HG02943 (cell line): ENCODE measurements around the gene TNIP2.

Source experiments
- ATAC-seq: cut with Tn5 transposase; IDR thresholded peaks from one replicate; pipeline ENCODE4 v1.9.1; 2021; ENCODE audit warnings: mild to moderate bottlenecking, low read depth, moderate library complexity; ENCODE audit not compliant: unreplicated experiment

Gene TNIP2

DNA sequence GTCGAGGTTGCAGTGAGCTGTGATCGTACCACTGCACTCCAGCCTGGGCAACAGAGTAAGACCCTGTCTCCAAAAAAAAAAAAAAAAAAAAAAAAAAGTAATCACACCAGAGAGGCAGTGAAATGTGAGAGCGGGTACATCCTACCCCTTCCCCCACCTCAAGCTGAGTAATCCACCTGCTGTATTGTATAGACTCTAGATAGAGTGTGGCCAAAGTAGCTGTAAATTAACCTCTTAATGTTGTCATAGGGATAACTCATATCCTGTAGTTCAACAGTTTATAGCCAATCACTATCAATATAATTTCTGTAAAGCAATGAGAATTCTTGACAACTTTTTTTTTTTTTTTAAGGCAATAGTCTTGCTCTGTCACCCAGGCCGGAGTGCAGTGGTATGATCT is 30.8 kb downstream of the TNIP2 start:
- ATAC-seq = no peak

DNA sequence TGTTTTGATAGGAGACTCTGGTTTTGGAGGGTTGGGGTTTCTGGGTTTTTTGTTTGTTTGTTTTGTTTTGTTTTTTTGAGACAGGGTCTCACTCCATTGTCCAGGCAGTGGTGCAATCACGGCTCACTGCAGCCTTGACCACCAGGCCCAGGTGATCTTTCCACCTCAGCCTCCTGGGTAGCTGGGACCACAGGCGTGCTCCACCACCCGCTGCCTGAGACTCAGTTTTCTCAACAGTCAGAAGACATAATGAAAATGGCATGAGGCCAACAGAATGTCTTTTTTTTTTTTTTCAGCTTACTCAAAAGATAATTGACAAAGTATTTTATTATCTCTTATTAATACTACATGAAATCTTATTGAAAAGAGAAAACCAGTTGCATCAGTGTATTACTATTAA is 32.4 kb downstream of the TNIP2 start:
- no peak for ATAC-seq

DNA sequence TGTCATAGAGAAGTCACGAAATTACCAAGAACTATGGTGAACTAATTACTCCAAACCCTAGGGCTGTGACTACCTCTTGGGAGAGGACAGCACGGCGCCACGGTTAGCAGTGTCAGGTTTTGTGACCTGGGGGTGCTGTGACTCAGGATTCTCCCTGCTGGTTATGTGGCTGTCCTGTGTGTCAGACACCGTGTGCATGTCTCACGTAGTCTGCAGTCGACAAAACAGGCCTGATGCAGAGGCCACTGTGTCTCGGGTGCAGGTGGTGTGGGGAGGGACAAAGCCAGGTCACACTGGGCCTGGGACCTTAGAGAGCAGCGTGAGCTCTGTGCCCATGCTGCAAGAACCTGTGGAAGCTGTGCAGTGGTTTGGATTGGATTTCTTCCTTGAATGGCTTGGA is 34.1 kb downstream of the TNIP2 start:
- ATAC-seq = no peak

DNA sequence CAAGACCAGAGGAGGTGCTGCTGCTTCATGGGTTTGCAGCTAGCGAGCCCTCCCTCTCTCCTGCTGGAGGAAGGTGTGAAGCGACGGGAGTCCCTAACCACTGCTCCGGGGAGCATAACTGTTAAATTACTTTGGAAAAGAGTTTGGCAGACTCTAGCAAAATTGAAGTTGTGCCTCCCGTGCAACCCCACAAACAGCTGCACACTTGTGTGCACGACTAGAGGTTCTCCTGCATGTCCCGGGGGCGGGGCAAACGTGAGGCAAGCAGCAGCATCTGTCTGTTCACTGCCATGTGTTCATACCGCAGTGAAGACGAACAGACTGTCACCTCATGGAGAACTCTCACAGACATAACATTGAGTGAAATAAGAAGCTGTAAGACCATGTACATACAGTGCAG is 34.5 kb downstream of the TNIP2 start:
- ATAC-seq = no peak

DNA sequence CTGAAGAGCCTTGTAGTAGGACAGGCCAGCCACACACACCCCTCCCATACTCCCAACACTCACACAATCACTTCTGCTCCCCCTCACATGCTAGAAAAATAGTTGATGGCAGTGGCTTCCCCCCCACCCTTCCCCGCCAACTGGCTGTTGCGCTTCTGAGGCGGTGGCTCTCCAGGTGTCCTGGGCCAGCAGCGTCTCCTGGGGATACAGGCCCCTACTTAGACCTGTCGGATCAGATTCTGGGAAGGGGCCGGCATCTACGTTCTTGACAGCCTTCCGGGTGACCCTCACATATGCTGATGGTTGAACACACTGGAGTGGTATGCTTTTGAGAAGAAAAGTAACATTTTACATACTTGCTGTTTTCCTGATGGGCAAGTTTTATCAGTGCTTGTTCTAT is 39.9 kb downstream of the TNIP2 start:
- no peak for ATAC-seq

DNA sequence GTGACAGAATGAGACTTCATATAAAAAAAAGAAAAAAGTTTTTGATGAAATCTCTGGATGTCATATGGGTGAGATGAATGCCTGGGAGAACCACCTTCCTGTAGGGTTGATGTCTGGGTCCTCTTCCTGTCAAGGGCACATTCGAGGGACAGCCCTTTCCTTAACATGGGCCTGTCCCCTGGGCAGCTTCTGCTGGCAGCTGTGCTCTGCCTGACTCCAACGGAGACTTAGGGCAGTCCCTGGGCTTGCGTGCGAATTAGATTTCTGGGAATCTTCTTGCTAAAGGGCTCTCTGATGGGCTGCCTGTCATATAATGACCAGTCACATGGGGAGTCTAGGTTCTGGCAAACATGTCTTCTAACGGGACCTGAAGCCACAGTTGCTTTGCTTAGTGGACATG is 40.7 kb downstream of the TNIP2 start:
- no peak for ATAC-seq

DNA sequence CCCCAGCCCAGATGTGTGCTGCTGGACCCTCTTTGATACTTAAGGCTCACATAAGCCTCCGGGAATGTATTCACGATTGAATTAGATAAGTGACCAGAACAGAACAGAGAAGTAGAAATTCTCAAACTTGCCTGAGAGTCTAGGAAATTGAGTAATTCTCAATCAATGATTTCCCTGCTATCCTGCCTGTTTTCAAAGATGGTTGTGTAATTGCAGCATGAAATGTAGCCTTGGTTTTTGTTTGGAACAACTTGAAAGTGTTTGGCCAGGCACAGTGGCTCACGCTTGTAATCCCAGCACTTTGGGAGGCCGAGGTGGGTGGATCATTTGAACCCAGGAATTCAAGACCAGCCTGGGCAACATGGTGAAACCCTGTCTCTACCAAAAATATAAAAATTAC is 41.2 kb downstream of the TNIP2 start:
- ATAC-seq = no peak

DNA sequence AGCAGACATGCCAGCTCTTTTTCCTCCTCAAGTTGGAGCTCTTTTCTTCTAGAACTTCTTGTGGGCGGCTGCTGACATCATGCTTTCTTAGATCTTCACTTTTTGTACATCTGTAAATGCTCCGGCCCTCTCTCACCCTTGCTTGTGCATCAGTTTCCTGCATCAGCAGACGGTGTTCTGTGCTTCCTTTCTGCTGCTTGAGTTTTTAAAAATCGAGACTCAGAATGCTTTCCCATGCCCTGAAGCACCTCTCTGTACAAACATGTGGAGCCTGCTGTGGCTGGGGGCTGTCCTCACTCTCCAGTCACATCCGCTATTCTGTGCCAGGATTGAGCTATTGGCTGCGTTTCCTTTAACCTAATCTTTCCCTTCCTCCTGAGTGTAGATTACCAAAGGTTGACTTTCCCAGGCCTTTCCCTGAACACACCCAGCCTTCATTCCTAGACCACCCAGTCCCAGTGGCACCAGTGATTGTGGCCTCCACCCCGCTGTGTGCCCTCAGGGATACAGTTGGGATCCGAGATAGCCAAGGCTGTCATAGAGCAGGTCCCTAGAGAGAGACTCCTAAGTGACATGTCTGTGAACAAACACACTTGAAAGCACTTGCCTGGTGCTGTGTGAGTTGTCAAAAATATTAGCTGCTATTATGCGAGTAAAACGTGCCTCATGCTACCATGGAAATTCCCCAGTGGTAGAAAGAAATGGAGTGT is 41.9 kb downstream of the TNIP2 start:
- no peak for ATAC-seq

DNA sequence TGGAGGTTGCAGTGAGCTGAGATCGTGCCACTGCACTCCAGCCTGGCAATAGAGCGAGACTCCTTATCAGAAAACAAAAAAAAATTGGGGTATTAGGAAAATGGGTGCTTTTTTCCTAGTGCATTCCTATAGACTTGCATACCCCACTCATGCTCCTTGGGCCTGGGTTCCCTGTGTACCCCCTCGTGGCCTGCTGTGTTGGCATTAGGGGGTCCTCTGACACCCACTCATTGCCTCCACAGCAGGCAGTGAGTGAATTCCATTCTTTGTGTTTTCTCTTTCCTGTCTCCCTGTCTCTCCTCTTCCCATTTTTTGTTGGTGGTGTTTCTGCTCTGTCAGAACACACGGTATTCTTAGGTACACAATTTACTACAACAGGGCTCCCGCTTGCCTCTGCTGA is 42.8 kb downstream of the TNIP2 start:
- no peak for ATAC-seq

DNA sequence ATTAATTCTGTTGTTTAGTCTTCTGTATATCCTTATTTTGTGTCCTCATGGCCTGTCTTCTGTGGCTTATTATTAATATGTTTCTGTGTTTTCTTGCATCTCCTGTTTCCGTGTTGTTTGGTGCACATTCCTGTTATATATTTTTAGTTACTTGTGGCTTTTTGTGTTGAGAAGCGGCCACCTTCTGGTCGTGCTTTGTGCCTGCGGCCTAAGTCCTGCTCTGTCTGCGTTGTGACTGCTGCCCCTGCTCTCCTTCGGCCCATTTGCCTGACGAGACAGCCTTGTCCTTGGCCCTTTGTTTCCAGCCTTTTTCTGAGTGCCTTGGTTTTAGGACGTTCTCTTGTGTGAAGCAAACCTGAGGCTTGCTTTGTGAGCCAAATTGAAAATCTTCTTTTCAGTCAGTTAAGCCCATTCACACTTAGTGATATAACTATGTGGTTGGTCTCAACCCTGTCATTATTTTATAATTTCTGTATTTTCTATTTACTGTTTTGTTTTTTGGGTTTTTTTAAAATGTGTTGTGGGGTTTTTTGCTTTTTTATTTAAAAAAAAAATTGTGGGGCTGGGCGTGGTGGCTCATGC is 43.8 kb downstream of the TNIP2 start:
- ATAC-seq = no peak

DNA sequence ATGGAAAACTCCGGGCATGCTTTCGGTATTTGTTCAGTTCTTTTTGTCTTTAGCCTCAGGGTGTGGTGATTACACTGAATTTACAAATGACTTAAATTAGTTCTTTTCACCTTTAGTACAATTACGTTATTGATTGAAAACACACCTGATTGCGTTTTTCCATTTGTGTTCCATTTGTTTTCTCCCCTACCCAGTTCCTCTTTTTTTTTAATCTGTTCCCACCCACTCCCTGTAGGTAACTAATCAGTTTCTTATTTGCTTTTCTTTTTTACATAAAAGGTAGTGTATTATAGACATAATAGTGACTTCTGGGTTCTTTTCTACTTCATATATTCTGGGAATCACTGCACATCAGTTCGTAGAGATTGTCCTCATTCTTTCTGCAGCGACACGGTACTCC is 53.4 kb downstream of the TNIP2 start:
- no peak for ATAC-seq

DNA sequence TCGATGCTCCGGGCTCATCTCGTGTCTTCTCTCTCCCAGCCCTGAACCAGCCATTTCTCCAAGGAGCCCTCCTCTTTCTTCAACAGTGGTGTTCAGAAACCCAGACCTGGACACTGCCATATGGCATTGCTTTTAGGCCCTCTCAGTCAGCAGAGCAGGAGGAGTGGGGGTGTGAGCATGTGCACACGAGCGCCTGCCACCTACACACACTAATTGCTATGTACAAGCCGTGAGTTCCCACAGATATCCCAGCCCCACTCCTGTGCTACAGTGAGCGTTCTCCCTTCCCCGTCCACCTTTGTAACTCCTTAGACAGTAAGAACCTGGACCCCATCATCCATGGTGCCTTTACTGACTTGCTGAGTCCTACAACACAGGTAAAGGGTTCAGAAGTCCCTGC is 53.8 kb downstream of the TNIP2 start:
- no peak for ATAC-seq

DNA sequence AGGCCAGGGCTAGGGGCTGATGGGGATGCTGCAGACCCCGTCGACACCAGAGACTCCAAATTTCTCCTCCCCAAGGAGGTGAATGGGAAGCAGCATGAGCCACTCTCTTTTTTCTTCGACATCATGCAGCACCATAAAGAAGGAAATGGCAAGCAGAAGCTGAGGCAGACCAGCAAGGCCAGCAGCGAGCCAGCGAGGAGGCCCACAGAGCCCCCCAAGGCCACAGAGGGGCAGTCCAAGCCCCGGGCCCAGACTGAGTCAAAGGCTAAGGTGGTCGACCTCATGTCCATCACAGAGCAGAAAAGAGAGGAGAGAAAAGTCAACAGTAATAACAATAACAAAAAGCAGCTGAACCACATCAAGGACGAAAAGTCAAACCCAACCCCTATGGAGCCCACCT is 56.1 kb downstream of the TNIP2 start:
- no peak for ATAC-seq

DNA sequence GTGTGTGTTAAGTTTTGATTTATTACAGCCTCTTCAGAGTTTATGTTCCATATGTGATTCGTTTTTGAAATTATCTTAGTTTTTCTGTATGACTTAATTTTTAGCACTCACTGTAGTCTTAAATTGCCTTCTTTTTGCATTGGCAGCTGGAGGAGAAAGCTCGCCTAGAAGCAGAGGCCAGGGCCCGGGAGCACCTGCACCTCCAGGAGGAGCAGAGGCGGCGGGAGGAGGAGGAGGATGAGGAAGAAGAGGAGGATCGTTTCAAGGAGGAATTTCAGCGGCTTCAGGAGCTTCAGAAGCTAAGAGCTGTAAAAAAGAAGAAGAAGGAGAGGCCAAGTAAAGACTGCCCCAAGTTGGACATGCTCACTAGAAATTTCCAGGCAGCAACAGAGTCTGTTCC is 56.6 kb downstream of the TNIP2 start:
- no peak for ATAC-seq

DNA sequence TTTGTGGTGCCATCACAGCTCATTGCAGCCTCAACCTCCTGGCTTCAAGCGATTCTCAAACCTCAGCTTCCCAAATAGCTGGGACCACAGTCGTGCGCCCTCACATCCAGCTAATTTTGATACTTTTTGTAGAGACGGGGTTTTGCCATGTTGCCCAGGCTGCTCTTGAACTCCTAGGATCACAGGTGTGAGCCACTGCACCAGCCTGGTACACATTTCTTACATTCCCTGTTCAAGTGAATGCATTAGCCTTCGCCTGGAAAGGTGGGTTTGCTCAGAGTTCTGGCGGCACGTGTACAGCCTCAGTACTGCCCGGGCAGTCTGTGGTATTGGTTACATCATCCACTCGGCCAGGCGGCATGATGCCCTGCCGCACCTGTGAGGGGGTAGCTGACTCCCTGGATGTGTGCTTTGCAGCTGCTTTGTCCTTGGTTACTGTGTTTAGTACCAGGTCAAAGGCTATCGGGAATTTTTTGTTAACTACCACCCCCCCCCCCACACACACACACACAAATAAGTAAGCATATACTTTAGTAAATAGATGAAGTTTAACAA is 57.1 kb downstream of the TNIP2 start:
- ATAC-seq = no peak

DNA sequence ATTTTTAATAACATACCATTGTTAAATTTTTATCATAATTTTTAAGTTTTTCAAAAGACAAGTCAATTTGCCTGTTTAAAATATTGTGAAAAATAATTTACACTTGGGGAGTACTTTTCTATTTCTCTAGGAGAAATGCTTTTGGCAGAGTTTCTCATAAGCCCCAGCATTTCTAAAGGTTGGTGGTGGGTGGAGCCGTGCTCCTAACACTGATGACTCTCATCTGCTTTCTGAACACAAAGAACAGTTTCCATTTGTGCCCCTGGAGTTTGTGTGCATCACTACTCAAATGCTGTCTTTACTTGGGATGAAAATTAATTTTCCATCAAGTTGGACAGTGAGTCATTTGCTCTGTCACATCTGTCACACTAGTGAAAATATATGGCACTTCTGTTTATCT is 57.6 kb downstream of the TNIP2 start:
- ATAC-seq = no peak

DNA sequence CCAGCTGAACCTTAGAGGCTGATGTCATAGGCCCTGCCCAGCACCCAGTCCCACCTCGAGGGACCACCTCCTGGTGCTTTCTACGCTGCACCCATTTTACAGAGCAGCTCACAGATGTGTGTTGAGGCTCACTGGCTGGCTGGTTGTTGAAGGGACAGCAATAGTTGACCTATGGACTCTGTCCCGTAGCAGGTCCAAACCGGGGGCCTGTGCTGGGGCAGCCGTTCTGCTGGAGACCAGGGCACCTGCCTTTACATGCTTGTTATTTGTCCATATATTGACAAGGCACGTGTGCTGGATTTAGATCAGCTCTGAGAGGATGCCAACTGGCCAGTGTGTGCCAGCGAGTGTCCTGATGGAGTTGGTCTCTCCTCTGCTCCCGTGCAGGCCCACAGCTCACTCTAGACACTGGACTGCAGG is 58.1 kb downstream of the TNIP2 start:
- no peak for ATAC-seq

DNA sequence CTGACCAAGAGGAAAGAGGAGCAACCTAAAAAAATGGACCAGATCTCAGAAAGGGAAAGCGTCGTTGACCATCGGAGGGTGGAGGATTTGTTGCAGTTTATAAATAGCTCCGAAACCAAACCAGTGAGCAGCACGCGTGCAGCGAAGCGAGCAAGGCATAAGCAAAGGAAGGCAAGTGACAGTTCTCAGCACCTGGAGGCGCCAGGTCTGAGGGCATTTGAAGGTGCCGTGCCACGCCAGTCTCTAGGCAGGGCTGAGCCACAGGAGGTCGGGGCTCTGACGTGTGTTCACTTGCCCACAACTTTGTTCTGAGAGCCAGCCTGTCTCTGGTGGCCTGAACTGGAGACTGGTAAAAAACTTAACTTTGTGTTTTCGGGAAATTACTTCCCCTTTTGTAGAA is 59.7 kb downstream of the TNIP2 start:
- peak; percentile 91 for ATAC-seq

DNA sequence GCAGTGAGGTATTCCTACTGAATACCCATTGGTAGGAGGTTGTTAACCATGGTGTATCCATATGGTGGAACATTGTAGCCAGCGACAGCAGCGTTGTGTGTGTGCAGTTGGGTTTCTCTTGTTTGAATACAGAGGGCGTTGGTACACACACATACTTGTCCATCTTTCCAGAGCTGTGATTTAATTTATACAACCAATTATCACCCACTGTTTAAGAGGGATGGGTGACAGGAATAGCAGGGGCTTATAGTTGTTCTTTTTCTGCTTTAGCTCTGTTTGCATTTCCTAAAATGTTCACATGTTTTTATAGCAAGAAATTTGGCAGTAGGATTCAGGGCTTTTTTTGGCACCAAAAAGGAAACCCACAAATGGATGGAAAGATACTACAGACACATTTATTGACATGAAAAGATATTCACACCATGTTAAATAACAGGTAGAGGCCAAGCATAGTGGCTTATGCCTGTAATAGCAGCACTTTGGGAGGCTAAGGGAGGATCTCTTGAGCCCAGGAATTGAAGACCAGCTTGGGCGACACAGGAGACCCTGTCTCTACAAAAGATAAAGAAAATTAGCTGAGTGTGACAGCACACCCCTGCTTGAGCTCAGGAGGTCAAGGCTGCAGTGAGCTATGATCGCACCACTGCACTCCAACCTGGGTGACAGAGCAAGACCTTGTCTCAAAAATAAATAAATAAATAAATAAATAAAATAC is 60.6 kb downstream of the TNIP2 start:
- no peak for ATAC-seq

DNA sequence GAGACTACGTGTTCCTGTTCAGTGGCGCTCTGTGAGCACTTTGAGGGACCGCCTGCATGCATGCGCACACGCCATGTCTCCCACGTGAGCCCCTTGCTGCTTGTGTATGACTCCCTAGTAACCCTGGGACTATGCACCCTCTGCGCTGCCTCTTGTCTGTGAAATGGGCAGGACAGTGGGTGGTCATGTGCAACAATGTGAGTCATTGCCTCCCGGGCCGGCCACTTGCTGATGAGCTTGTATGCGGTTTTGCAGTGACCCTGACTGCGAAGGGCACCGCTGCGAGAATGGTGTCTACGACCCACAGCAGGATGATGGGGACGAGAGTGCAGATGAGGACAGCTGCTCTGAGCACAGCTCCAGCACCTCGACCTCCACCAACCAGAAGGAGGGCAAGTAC is 61.4 kb downstream of the TNIP2 start:
- ATAC-seq = no peak

DNA sequence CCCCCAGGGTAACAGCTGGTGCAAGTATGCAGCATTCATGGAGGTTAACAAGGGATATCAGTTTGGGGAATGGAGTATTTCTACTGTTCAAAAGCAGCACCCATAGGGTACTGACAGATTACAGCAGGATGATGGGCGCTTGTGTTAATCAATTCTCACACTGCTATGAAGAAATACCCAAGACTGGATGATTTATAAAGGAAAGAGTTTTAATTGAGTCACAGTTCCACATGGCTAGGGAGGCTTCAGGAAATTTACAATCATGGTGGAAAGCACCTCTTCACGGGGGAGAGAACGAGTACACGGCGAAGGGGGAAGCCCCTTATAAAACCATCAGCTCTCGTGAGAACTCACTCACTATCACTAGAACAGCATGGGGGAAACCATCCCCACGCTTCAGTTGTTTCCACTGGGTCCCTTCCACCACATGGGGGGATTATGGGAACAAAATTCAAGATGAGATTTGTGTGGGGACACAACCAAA is 64.1 kb downstream of the TNIP2 start:
- no peak for ATAC-seq
